Vagina (tissue), 2 donors: ENCODE measurements around the gene ULK4.

Experiments used
- POLR2AphosphoS5 ChIP-seq, 2 donors: sonication (generic); formaldehyde crosslinking; IDR thresholded peaks; one replicate each; pipeline ENCODE4 v1.9.0; 2017; ENCODE audit warnings: antibody characterized with exemption in 2 of 2, mild to moderate bottlenecking in 2 of 2, low read depth in 1 of 2; ENCODE audit not compliant: insufficient read depth in 1 of 2
- TF ChIP-seq, protein P1 (sequence below), 3 experiments: fragments of 450-650 bp in 2 of 3; fragments of 200-600 bp in 1 of 3; sonication (generic) in 1 of 3; IDR thresholded peaks; one replicate each; pipeline ENCODE4 v1.5.1; 2017 to 2019; ENCODE audit warnings: antibody characterized with exemption in 3 of 3, mild to moderate bottlenecking in 2 of 3, moderate library complexity in 2 of 3

GRCh38 chr3:41290736-41291135, 671.2 kb downstream of the ULK4 start:
- TF ChIP-seq, protein P1, sequence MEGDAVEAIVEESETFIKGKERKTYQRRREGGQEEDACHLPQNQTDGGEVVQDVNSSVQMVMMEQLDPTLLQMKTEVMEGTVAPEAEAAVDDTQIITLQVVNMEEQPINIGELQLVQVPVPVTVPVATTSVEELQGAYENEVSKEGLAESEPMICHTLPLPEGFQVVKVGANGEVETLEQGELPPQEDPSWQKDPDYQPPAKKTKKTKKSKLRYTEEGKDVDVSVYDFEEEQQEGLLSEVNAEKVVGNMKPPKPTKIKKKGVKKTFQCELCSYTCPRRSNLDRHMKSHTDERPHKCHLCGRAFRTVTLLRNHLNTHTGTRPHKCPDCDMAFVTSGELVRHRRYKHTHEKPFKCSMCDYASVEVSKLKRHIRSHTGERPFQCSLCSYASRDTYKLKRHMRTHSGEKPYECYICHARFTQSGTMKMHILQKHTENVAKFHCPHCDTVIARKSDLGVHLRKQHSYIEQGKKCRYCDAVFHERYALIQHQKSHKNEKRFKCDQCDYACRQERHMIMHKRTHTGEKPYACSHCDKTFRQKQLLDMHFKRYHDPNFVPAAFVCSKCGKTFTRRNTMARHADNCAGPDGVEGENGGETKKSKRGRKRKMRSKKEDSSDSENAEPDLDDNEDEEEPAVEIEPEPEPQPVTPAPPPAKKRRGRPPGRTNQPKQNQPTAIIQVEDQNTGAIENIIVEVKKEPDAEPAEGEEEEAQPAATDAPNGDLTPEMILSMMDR (IDR thresholded peaks at IDR 0.05) = no peak
- TF ChIP-seq POLR2AphosphoS5 (IDR thresholded peaks at IDR 0.05; ENCODE audit: insufficient read depth in 1 of 2, low read depth in 1 of 2) = no peak
